ENCODE measurements around the gene SP4. TPM values are rescaled to one million over a fixed set of nuclear protein-coding genes. Genes with fewer than 3 reads are reported as not detected.

SP4 gene
- total RNA-seq, 1 experiment from 2014 or later: 15.9 TPM

- Mint-ChIP-seq H3K4me3 (ENCODE audit: low read depth, unreplicated experiment) (no peak overlapping the region), H3K27ac (ENCODE audit: unreplicated experiment) (no peak overlapping the region), H3K4me1 (ENCODE audit: low read depth, unreplicated experiment) (peaks cover 14% of the 10 kb centered on the region), H3K36me3 (ENCODE audit: insufficient read depth, unreplicated experiment) (no peaks in the 10 kb centered on the region), H3K9me3 (ENCODE audit: low read depth, unreplicated experiment) (peaks cover 5% of the 10 kb centered on the region), H3K27me3 (ENCODE audit: unreplicated experiment) (no peaks in the 10 kb centered on the region)
- no peak for DNase-seq
- BruUV-seq (replicated peaks): no TSS peak
- intact Hi-C loops (cut with micrococcal nuclease; ENCODE audit: unreplicated experiment): no loop called here
- TF ChIP-seq CTCF (IDR thresholded peaks at IDR 0.05; ENCODE audit: unreplicated experiment): no peak
- CTCF ChIA-PET: no interaction called here
Observed at GRCh38 chr7:21486511-21486910, 58.6 kb downstream of the SP4 start.

DNA sequence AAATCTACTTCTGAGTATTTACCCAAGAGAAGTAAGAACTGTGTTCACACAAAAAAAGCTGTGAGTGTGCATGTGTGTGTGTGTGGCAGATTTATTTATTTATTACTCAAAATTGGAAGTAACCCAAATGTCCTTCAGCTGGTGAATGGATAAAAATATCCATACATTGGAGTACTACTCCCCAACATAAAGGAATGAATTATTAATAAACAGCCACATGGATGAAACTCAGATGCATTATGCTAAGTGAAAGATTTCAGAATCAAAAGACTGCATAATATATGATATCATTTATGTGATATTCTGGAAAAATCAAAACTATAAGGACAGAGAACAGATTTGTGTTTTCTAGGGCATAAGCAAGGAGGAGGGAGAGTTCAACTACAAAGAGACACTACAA is 67.8 kb downstream of the SP4 start:
- H3K36me3 Mint-ChIP-seq (ENCODE audit: insufficient read depth, unreplicated experiment): no peaks in the 10 kb centered on the region
- peaks cover 18% of the 10 kb centered on the region for H3K9me3 Mint-ChIP-seq (ENCODE audit: low read depth, unreplicated experiment)
- no peak overlapping the region for H3K27ac Mint-ChIP-seq (ENCODE audit: unreplicated experiment)
- no peaks in the 10 kb centered on the region for H3K27me3 Mint-ChIP-seq (ENCODE audit: unreplicated experiment)
- no TSS peak for BruUV-seq (replicated peaks)
- no peak for TF ChIP-seq CTCF (IDR thresholded peaks at IDR 0.05; ENCODE audit: unreplicated experiment)
- CTCF ChIA-PET: interaction anchor here (0.6 kb wide), 1 partner anchor 86 kb away, joined by 5 read pairs; no protein-coding TSS in a partner anchor
- intact Hi-C loops (cut with micrococcal nuclease; ENCODE audit: unreplicated experiment): no loop called here
- no peak for DNase-seq
- H3K4me3 Mint-ChIP-seq (ENCODE audit: low read depth, unreplicated experiment): no peak overlapping the region
- H3K4me1 Mint-ChIP-seq (ENCODE audit: low read depth, unreplicated experiment): no peaks in the 10 kb centered on the region

- intact Hi-C loops (cut with micrococcal nuclease; ENCODE audit: unreplicated experiment): no loop called here
- CTCF ChIA-PET: no interaction called here
- TF ChIP-seq CTCF (IDR thresholded peaks at IDR 0.05; ENCODE audit: unreplicated experiment): no peak
- Mint-ChIP-seq H3K4me3 (ENCODE audit: low read depth, unreplicated experiment) (no peak overlapping the region), H3K4me1 (ENCODE audit: low read depth, unreplicated experiment) (no peaks in the 10 kb centered on the region), H3K9me3 (ENCODE audit: low read depth, unreplicated experiment) (peaks cover 9% of the 10 kb centered on the region), H3K27ac (ENCODE audit: unreplicated experiment) (no peak overlapping the region), H3K27me3 (ENCODE audit: unreplicated experiment) (no peaks in the 10 kb centered on the region), H3K36me3 (ENCODE audit: insufficient read depth, unreplicated experiment) (no peaks in the 10 kb centered on the region)
- no peak for DNase-seq
- BruUV-seq (replicated peaks): no TSS peak
Observed at GRCh38 chr7:21497072-21497471, 69.2 kb downstream of the SP4 start.

GRCh38 chr7:21500117-21500832 is 72.4 kb downstream of the SP4 start:
- Mint-ChIP-seq H3K27me3 (ENCODE audit: unreplicated experiment) (no peaks in the 10 kb centered on the region), H3K4me1 (ENCODE audit: low read depth, unreplicated experiment) (peaks cover 12% of the 10 kb centered on the region), H3K4me3 (ENCODE audit: low read depth, unreplicated experiment) (no peak overlapping the region), H3K27ac (ENCODE audit: unreplicated experiment) (no peak overlapping the region), H3K9me3 (ENCODE audit: low read depth, unreplicated experiment) (peaks cover 2% of the 10 kb centered on the region), H3K36me3 (ENCODE audit: insufficient read depth, unreplicated experiment) (no peaks in the 10 kb centered on the region)
- no TSS peak for BruUV-seq (replicated peaks)
- DNase-seq: no peak
- no peak for TF ChIP-seq CTCF (IDR thresholded peaks at IDR 0.05; ENCODE audit: unreplicated experiment)
- CTCF ChIA-PET: interaction anchor here (0.5 to 0.6 kb wide), 2 partner anchors 243 to 583 kb away, joined by 3 to 5 read pairs; no protein-coding TSS in a partner anchor
- intact Hi-C loops (cut with micrococcal nuclease; ENCODE audit: unreplicated experiment): loop anchor here (5.0 to 10.0 kb wide), 4 partner anchors 73 to 267 kb away; partner anchors contain the start of gene SP4
